Liver (tissue), 9 donors: ENCODE data around the gene LHX3. TPM values are rescaled to one million over a fixed set of nuclear protein-coding genes. Genes with fewer than 3 reads are reported as not detected.
A peak's percentile ranks its signal among the peaks of the same experiment; 100 is the strongest.

Experiments used
- DNase-seq: peaks from one replicate; pipeline ENCODE4 v3.0.0-alpha.2; 2017; ENCODE audit warnings: low spot score
- H3K27ac ChIP-seq, 2 donors: one replicate each; pipeline ENCODE4 v1.7.0; 2013; ENCODE audit warnings: inconsistent platforms in 2 of 2, low read length in 2 of 2, control low read depth in 1 of 2, low read depth in 1 of 2, mild to moderate bottlenecking in 1 of 2
- H3K27me3 ChIP-seq, 4 donors: one replicate each; pipeline versions ENCODE4 v1.6.1 to v1.7.0; 2013; ENCODE audit warnings: low read length in 3 of 4, inconsistent platforms in 1 of 4, mild to moderate bottlenecking in 1 of 4, moderate library complexity in 1 of 4; ENCODE audit not compliant: control insufficient read depth in 4 of 4, insufficient read depth in 4 of 4
- H3K36me3 ChIP-seq, 4 donors: one replicate each; pipeline versions ENCODE4 v1.6.1 to v1.7.0; 2013; ENCODE audit warnings: low read length in 3 of 4, mild to moderate bottlenecking in 3 of 4, low read depth in 1 of 4, moderate library complexity in 1 of 4; ENCODE audit not compliant: control insufficient read depth in 4 of 4, insufficient read depth in 3 of 4
- H3K4me1 ChIP-seq, 4 donors: one replicate each; pipeline versions ENCODE4 v1.6.1 to v1.7.0; 2013; ENCODE audit warnings: low read length in 3 of 4, mild to moderate bottlenecking in 3 of 4, moderate library complexity in 1 of 4; ENCODE audit not compliant: control insufficient read depth in 4 of 4, insufficient read depth in 4 of 4
- H3K4me3 ChIP-seq, 3 donors: one replicate each; pipeline versions ENCODE4 v1.6.1 to v1.7.0; 2013; ENCODE audit warnings: low read length in 3 of 3, control low read depth in 1 of 3, low read depth in 1 of 3, mild to moderate bottlenecking in 1 of 3
- H3K9ac ChIP-seq, 2 donors: one replicate each; pipeline ENCODE4 v1.7.0; 2013; ENCODE audit warnings: low read length in 2 of 2, mild to moderate bottlenecking in 2 of 2, moderate library complexity in 2 of 2, control low read depth in 1 of 2, low read depth in 1 of 2
- H3K9me3 ChIP-seq, 4 donors: one replicate each; pipeline versions ENCODE4 v1.6.1 to v1.7.0; 2013; ENCODE audit warnings: low read length in 3 of 4; ENCODE audit not compliant: control insufficient read depth in 4 of 4
- EGR1 ChIP-seq, 2 donors: IDR thresholded peaks; 2 replicates each; pipeline ENCODE4 v1.6.1; 2016 to 2018; ENCODE audit warnings: antibody characterized with exemption in 2 of 2, low read depth in 2 of 2
- FOXA2 ChIP-seq: IDR thresholded peaks from 2 replicates; pipeline ENCODE4 v1.6.1; 2016; ENCODE audit warnings: antibody characterized with exemption
- HNF4A ChIP-seq, 2 donors: conservative IDR thresholded peaks; 2 replicates each; pipeline ENCODE4 v1.6.1; 2016; ENCODE audit warnings: antibody characterized with exemption in 2 of 2, mild to moderate bottlenecking in 2 of 2
- HNF4G ChIP-seq: IDR thresholded peaks from 2 replicates; pipeline ENCODE4 v1.6.1; 2016; ENCODE audit warnings: antibody characterized with exemption
- RAD21 ChIP-seq, 2 donors: IDR thresholded peaks; 2 replicates each; pipeline ENCODE4 v1.6.1; 2016; ENCODE audit warnings: antibody characterized with exemption in 2 of 2, mild to moderate bottlenecking in 2 of 2
- REST ChIP-seq: IDR thresholded peaks from 2 replicates; pipeline ENCODE4 v1.6.1; 2016; ENCODE audit warnings: antibody characterized with exemption, mild to moderate bottlenecking
- RXRA ChIP-seq, 2 donors: IDR thresholded peaks; 2 replicates each; pipeline ENCODE4 v1.6.1; 2017 to 2018; ENCODE audit warnings: antibody characterized with exemption in 2 of 2, mild to moderate bottlenecking in 1 of 2
- TAF1 ChIP-seq: conservative IDR thresholded peaks from 2 replicates; pipeline ENCODE4 v1.6.1; 2016; ENCODE audit warnings: antibody characterized with exemption, mild to moderate bottlenecking
- YY1 ChIP-seq: IDR thresholded peaks from 2 replicates; pipeline ENCODE4 v1.6.1; 2016; ENCODE audit warnings: antibody characterized with exemption, mild to moderate bottlenecking
- WGBS: extraction: QIAGEN DNeasy Blood & Tissue Kit; methylation state at CpG from one replicate; pipeline ENCODE4 v1.1.7; 2013; 5-methylcytosine and 5-hydroxymethylcytosine counted together
- polyA plus RNA-seq, 2 donors: library from polyadenylated mRNA; stranded (reverse) in 1 of 2; unstranded in 1 of 2; fragments of 200-250 nt in 1 of 2; fragments of >200 nt in 1 of 2; fragmentation: Nextera tagmentation in 1 of 2; extraction: Ambion mirVana in 1 of 2; gene quantifications; one replicate each; pipeline versions ENCODE4 v1.2.1 to v1.2.3, GENCODE V29; 2013 to 2015
- total RNA-seq, 2 donors: library from RNA; depleted of rRNA; stranded (reverse); fragments of >200 nt; gene quantifications; one replicate each; pipeline ENCODE4 v1.2.3, GENCODE V29; 2014
- TF ChIP-seq, protein P1 (sequence below): IDR thresholded peaks from 2 replicates; pipeline ENCODE4 v1.6.1; 2016; ENCODE audit warnings: antibody characterized with exemption
- TF ChIP-seq, protein P2 (sequence below): fragments of 150-350 bp; IDR thresholded peaks from 2 replicates; pipeline ENCODE4 v1.5.1; 2017; ENCODE audit warnings: improper control_type of control experiment, low read depth, low read length; ENCODE audit not compliant: missing input control
- donor health status: healthy.
- donor health status: healthy.
- donor health status: healthy.
- donor health status: healthy.
- donor health status: healthy.

Gene LHX3
- total and polyA plus RNA-seq, 4 donors = not detected

DNA sequence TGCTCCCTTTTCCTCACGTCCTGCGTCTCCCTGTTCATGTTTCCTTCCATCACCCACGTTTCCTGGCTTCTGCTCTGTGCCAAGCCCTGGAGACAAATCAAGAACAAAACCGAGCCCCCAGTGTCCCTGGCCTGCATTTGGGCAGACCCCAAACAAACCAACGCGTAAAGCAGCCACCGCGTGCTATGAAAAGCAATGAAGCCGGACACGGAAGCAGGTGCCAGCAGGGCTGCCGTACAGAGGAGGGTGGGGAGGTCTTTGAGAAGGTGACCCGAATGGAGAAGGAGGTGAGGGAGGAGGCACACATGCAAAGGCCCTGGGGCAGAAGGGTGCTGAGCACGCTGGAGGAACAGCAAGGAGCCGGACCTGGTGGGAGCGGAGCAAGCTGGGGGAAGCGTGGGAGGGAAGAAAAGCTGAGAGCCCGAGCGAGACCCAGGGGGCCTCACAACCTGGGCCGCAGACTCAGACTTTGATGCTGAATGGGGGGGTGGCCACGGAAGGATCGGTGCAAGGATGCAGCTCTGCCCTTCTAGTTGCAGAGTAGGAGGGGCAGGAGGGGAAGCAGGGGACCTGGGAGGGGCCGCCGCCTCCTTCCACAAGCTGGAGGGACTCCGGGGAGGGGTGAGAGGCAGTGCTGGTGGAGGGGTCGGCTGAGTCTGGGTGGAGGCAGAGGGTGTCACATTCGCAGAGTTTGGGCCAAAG is 42.1 kb upstream of the LHX3 start (continued):
- TF ChIP-seq REST = no peak
- TF ChIP-seq, protein P1, sequence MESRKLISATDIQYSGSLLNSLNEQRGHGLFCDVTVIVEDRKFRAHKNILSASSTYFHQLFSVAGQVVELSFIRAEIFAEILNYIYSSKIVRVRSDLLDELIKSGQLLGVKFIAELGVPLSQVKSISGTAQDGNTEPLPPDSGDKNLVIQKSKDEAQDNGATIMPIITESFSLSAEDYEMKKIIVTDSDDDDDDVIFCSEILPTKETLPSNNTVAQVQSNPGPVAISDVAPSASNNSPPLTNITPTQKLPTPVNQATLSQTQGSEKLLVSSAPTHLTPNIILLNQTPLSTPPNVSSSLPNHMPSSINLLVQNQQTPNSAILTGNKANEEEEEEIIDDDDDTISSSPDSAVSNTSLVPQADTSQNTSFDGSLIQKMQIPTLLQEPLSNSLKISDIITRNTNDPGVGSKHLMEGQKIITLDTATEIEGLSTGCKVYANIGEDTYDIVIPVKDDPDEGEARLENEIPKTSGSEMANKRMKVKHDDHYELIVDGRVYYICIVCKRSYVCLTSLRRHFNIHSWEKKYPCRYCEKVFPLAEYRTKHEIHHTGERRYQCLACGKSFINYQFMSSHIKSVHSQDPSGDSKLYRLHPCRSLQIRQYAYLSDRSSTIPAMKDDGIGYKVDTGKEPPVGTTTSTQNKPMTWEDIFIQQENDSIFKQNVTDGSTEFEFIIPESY = no peak
- TF ChIP-seq HNF4G = no peak

- no peaks in the 10 kb centered on the region for H3K27me3 ChIP-seq
- peak within 1 kb of the TSS in 1 of 2 donors; percentile 67 for H3K9ac ChIP-seq
- H3K36me3 ChIP-seq = no peaks in the 10 kb centered on the region
- peak within 1 kb of the TSS; percentile 32 to 64 for H3K27ac ChIP-seq
- peaks cover 3 to 16% (median 10%) of the 10 kb centered on the region in 4 donors for H3K4me1 ChIP-seq
- DNase-seq = peak; percentile 92
- TF ChIP-seq RAD21 (IDR thresholded peaks at IDR 0.05) = no peak
- TF ChIP-seq YY1 = peak; percentile 72
- TF ChIP-seq REST = peak; percentile 95
- H3K9me3 ChIP-seq = no peaks in the 10 kb centered on the region
- under 1% methylated on average over 112 of the region's 112 CpGs for WGBS
- peak within 1 kb of the TSS; percentile 77 to 93 (median 79) for H3K4me3 ChIP-seq
These were observed 40.6 kb upstream of the LHX3 start, which contains the start of gene QSOX2 for GRCh38 chr9:136245219-136246150. Gene QSOX2, minus strand, starts transcription at chr9:136245812. Its CDS starts 9 bp downstream, at chr9:136245803.

GRCh38 chr9:136244969-136245218 is 40.0 kb upstream of the LHX3 start:
- Histone ChIP-seq H3K27ac (no peak overlapping the region), H3K9ac (peak overlapping the region in 1 of 2 donors; percentile 67), H3K27me3 (no peaks in the 10 kb centered on the region), H3K9me3 (no peaks in the 10 kb centered on the region), H3K4me1 (peaks cover 3 to 16% (median 10%) of the 10 kb centered on the region in 4 donors), H3K36me3 (no peaks in the 10 kb centered on the region), H3K4me3 (peak overlapping the region; percentile 77 to 93 (median 79))
- WGBS = 9% methylated on average over 6 of the region's 6 CpGs
- no peak for DNase-seq
- TF ChIP-seq, protein P2, sequence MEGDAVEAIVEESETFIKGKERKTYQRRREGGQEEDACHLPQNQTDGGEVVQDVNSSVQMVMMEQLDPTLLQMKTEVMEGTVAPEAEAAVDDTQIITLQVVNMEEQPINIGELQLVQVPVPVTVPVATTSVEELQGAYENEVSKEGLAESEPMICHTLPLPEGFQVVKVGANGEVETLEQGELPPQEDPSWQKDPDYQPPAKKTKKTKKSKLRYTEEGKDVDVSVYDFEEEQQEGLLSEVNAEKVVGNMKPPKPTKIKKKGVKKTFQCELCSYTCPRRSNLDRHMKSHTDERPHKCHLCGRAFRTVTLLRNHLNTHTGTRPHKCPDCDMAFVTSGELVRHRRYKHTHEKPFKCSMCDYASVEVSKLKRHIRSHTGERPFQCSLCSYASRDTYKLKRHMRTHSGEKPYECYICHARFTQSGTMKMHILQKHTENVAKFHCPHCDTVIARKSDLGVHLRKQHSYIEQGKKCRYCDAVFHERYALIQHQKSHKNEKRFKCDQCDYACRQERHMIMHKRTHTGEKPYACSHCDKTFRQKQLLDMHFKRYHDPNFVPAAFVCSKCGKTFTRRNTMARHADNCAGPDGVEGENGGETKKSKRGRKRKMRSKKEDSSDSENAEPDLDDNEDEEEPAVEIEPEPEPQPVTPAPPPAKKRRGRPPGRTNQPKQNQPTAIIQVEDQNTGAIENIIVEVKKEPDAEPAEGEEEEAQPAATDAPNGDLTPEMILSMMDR = no peak
- TF ChIP-seq HNF4G (no peak), RXRA (IDR thresholded peaks at IDR 0.05) (no peak), TAF1 (no peak), EGR1 (IDR thresholded peaks at IDR 0.05; ENCODE audit: low read depth in 2 of 2) (no peak), REST (no peak), FOXA2 (no peak), HNF4A (conservative IDR thresholded peaks at IDR 0.05) (no peak)
